SU-DHL-6 (cell line): ENCODE measurements around the gene MORC2.
A peak's percentile ranks its signal among the peaks of the same experiment; 100 is the strongest.

Source experiments
- H2AFZ ChIP-seq: fragments of 200-600 bp; sonication (generic); 2 replicates; pipeline ENCODE4 v1.6.1; 2014; ENCODE audit warnings: low read depth, mild to moderate bottlenecking, moderate library complexity, mixed read lengths, antibody characterized with exemption, low read length; ENCODE audit not compliant: severe bottlenecking
- H3F3A ChIP-seq: fragments of 200-600 bp; shearing (Covaris generic); 2 replicates; pipeline ENCODE4 v1.6.0; 2016; ENCODE audit warnings: antibody characterized with exemption, mild to moderate bottlenecking; ENCODE audit not compliant: insufficient read depth
- H3K27ac ChIP-seq: fragments of 200-600 bp; sonication (generic); 2 replicates; pipeline ENCODE4 v1.5.1; 2016; ENCODE audit warnings: low read depth, mild to moderate bottlenecking, low read length, moderate library complexity, mixed read lengths
- H3K27me3 ChIP-seq: fragments of 200-600 bp; sonication (generic), shearing (Covaris generic); 2 replicates; pipeline ENCODE4 v1.6.0; 2014; ENCODE audit warnings: mild to moderate bottlenecking, low read length
- H3K36me3 ChIP-seq: fragments of 200-600 bp; sonication (generic); 2 replicates; pipeline ENCODE4 v1.6.1; 2014; ENCODE audit warnings: mild to moderate bottlenecking, low read length, mixed read lengths
- H3K4me2 ChIP-seq: fragments of 300-600, 200-600 bp; shearing (Covaris generic), sonication (generic); 2 replicates; pipeline ENCODE4 v1.6.0; 2014; ENCODE audit warnings: low read length, low read depth, mild to moderate bottlenecking; ENCODE audit not compliant: poor library complexity, severe bottlenecking
- H3K4me3 ChIP-seq: fragments of 200-600 bp; sonication (generic); 2 replicates; pipeline ENCODE4 v1.5.1; 2014; ENCODE audit warnings: antibody characterized with exemption, low read length, mild to moderate bottlenecking, mixed read lengths; ENCODE audit not compliant: insufficient read depth, poor library complexity, severe bottlenecking
- H3K79me2 ChIP-seq: fragments of 200-600 bp; sonication (generic); 2 replicates; pipeline ENCODE4 v1.6.1; 2014; ENCODE audit warnings: mild to moderate bottlenecking, low read length, moderate library complexity; ENCODE audit not compliant: insufficient read depth
- H3K9ac ChIP-seq: fragments of 200-600 bp; sonication (generic); 2 replicates; pipeline ENCODE4 v1.7.0; 2014; ENCODE audit warnings: mild to moderate bottlenecking, low read length
- H3K9me2 ChIP-seq: fragments of 200-600 bp; sonication (generic); replicated peaks from 2 replicates; pipeline ENCODE4 v1.6.1; 2014; ENCODE audit warnings: low read length; ENCODE audit not compliant: insufficient read depth
- H3K9me3 ChIP-seq: fragments of 200-600 bp; sonication (generic); 2 replicates; pipeline ENCODE4 v1.6.1; 2014; ENCODE audit warnings: low read length, mixed read lengths; ENCODE audit not compliant: insufficient read depth
- H4K20me1 ChIP-seq: fragments of 200-600 bp; sonication (generic); 2 replicates; pipeline ENCODE4 v1.6.1; 2014; ENCODE audit warnings: low read depth, mild to moderate bottlenecking, antibody characterized with exemption, low read length, moderate library complexity, mixed read lengths
- CTCF ChIP-seq: fragments of 200-600 bp; sonication (generic); IDR thresholded peaks from one replicate; pipeline ENCODE4 v1.5.1; 2017; ENCODE audit warnings: antibody characterized with exemption, mild to moderate bottlenecking, low read length, moderate library complexity; ENCODE audit not compliant: insufficient read depth, poor library complexity, severe bottlenecking
- EZH2phosphoT487 ChIP-seq: fragments of 200-600 bp; sonication (generic), shearing (Covaris generic); conservative IDR thresholded peaks from 2 replicates; pipeline ENCODE4 v1.6.1; 2018; ENCODE audit warnings: mild to moderate bottlenecking, antibody characterized with exemption, low read length, moderate library complexity, mixed read lengths

The MORC2 gene

GRCh38 chr22:30969532-30970355, 1.2 kb upstream of the MORC2 start:
- Histone ChIP-seq H3K79me2 (peaks cover 65% of the 10 kb centered on the region), H3K36me3 (peaks cover 54% of the 10 kb centered on the region), H3K4me3 (peak overlapping the region; percentile 64), H3K27me3 (no peaks in the 10 kb centered on the region), H3F3A (no peaks in the 10 kb centered on the region), H3K9me3 (peaks cover 21% of the 10 kb centered on the region; the same call in 1 of the 2 replicates), H3K9ac (peak overlapping the region; percentile 82), H4K20me1 (no peaks in the 10 kb centered on the region; the same call in 1 of the 2 replicates), H3K4me2 (peak overlapping the region; percentile 83), H3K27ac (peak overlapping the region; percentile 72), H3K9me2 (no peaks in the 10 kb centered on the region), H2AFZ (peak overlapping the region; percentile 58)
- TF ChIP-seq CTCF (no peak), EZH2phosphoT487 (no peak)

- peak within 1 kb of the TSS; percentile 82 for H3K9ac ChIP-seq
- H4K20me1 ChIP-seq, result no peaks in the 10 kb centered on the region; the same call in 1 of the 2 replicates
- no peaks in the 10 kb centered on the region for H3K9me2 ChIP-seq
- H2AFZ ChIP-seq, result peak within 1 kb of the TSS; percentile 72
- peak within 1 kb of the TSS; percentile 72 for H3K27ac ChIP-seq
- TF ChIP-seq CTCF, result no peak
- no peak for TF ChIP-seq EZH2phosphoT487
- no peaks in the 10 kb centered on the region for H3F3A ChIP-seq
- peaks cover 58% of the 10 kb centered on the region for H3K79me2 ChIP-seq
- peaks cover 47% of the 10 kb centered on the region for H3K36me3 ChIP-seq
- H3K9me3 ChIP-seq, result peaks cover 21% of the 10 kb centered on the region; the same call in 1 of the 2 replicates
- peak within 1 kb of the TSS; percentile 64 for H3K4me3 ChIP-seq
- peak within 1 kb of the TSS; percentile 83 for H3K4me2 ChIP-seq
- H3K27me3 ChIP-seq, result no peaks in the 10 kb centered on the region
These were observed 454 bp upstream of the MORC2 start, which contains the start of gene TUG1 for GRCh38 chr22:30968924-30969531. TSS of gene TUG1 (plus strand) at chr22:30969265.

GRCh38 chr22:30964858-30965257, 3.7 kb downstream of the MORC2 start:
- peak overlapping the region; percentile 14 for H3K4me2 ChIP-seq
- H3K36me3 ChIP-seq, result peaks cover 11% of the 10 kb centered on the region
- TF ChIP-seq EZH2phosphoT487 (no peak), CTCF (no peak)
- H3K4me3 ChIP-seq, result no peak overlapping the region
- H2AFZ ChIP-seq, result no peak overlapping the region
- H3K27ac ChIP-seq, result no peak overlapping the region
- H3K9ac ChIP-seq, result no peak overlapping the region
- H3K9me3 ChIP-seq, result peaks cover 18% of the 10 kb centered on the region; the same call in 1 of the 2 replicates
- H3K27me3 ChIP-seq, result no peaks in the 10 kb centered on the region
- H4K20me1 ChIP-seq, result no peaks in the 10 kb centered on the region; the same call in 1 of the 2 replicates
- H3K9me2 ChIP-seq, result no peaks in the 10 kb centered on the region
- no peaks in the 10 kb centered on the region for H3F3A ChIP-seq
- peaks cover 23% of the 10 kb centered on the region for H3K79me2 ChIP-seq
